HepG2 (cell line): ENCODE measurements around the gene TMSB15B. TPM values are rescaled to one million over a fixed set of nuclear protein-coding genes. Genes with fewer than 3 reads are reported as not detected.

Experiments used
- ATAC-seq: fragments of 200-7000 bp; cut with Tn5 transposase; 3 replicates; pipeline ENCODE4 v1.9.1; 2020; ENCODE audit warnings: mild to moderate bottlenecking, moderate library complexity
- BruUV-seq: library from RNA; stranded (reverse); fragments of 400-500 nt; replicated peaks from 2 replicates; lab custom pipeline; 2021; lab: Mats Ljungman, UMichigan
- CTCF ChIA-PET: fragments of 300-600 bp; formaldehyde crosslinking; extraction: SDS; loops from one replicate; lab custom pipeline; 2021; ENCODE audit warnings: low total read pairs, inconsistent platforms, low intra/inter-chr PET ratio; lab: Yijun Ruan, JAX
- POLR2A ChIA-PET: fragments of 350-600 bp; sonication (Branson Sonifier 250); formaldehyde crosslinking; loops from one replicate; lab custom pipeline; 2020; ENCODE audit warnings: antibody characterized with exemption, inconsistent platforms; lab: Yijun Ruan, JAX
- DNase-seq: peaks from one replicate; pipeline ENCODE4 v3.0.0-alpha.2; 2015; ENCODE audit warnings: low spot score
- FAIRE-seq: peaks from 3 replicates; lab custom pipeline; 2011; peaks lifted over from hg19 to GRCh38; lab: Jason Lieb, UNC
- H2AFZ ChIP-seq: one replicate; pipeline ENCODE4 v1.6.1; 2011; ENCODE audit warnings: low read length, inconsistent platforms
- H3K27ac ChIP-seq: fragments of 300-600 bp; 3 replicates; pipeline ENCODE4 v1.8.0; 2011; ENCODE audit warnings: mixed run types, mild to moderate bottlenecking, mixed read lengths, low read length, inconsistent platforms; ENCODE audit not compliant: insufficient read depth; ENCODE audit errors: extremely low read length
- H3K27me3 ChIP-seq, 2 experiments: fragments of 200-600 bp in 1 of 2; 2 replicates in 1 of 2; 3 replicates in 1 of 2; pipeline versions ENCODE4 v1.6.0 to v1.8.0; 2011; ENCODE audit warnings: low read length in 2 of 2, mild to moderate bottlenecking in 2 of 2, moderate library complexity in 2 of 2, inconsistent platforms in 1 of 2; ENCODE audit not compliant: insufficient read depth in 2 of 2, control insufficient read depth in 1 of 2
- H3K36me3 ChIP-seq, 2 experiments: fragments of 200-600 bp in 1 of 2; replicated peaks in 1 of 2; 2 replicates in 1 of 2; 3 replicates in 1 of 2; pipeline versions ENCODE4 v1.5.1 to v1.8.0; 2011; ENCODE audit warnings: low read length in 2 of 2, inconsistent platforms in 1 of 2; ENCODE audit not compliant: insufficient read depth in 2 of 2, control insufficient read depth in 1 of 2
- H3K4me1 ChIP-seq: 2 replicates; pipeline ENCODE4 v1.5.1; 2012; ENCODE audit warnings: low read length, inconsistent platforms; ENCODE audit not compliant: insufficient read depth
- H3K4me2 ChIP-seq: 2 replicates; pipeline ENCODE4 v1.6.0; 2011; ENCODE audit warnings: low read depth, low read length, inconsistent platforms
- H3K4me3 ChIP-seq, 3 experiments: fragments of 200-600 bp in 1 of 3; sonication (generic), shearing (Covaris generic) in 1 of 3; replicated peaks in 1 of 3; 2 replicates each; pipeline ENCODE4 v1.5.1; 2011 to 2016; ENCODE audit warnings: low read length in 3 of 3, inconsistent platforms in 2 of 3, low read depth in 2 of 3, mild to moderate bottlenecking in 2 of 3, control low read depth in 1 of 3, mixed read lengths in 1 of 3; ENCODE audit not compliant: insufficient read depth in 1 of 3
- H3K79me2 ChIP-seq: one replicate; pipeline ENCODE4 v1.6.1; 2011; ENCODE audit warnings: low read length, inconsistent platforms; ENCODE audit not compliant: insufficient read depth
- H3K9ac ChIP-seq: 2 replicates; pipeline ENCODE4 v1.6.0; 2011; ENCODE audit warnings: mild to moderate bottlenecking, low read depth, low read length, inconsistent platforms; ENCODE audit not compliant: insufficient read depth
- H3K9me3 ChIP-seq: 2 replicates; pipeline ENCODE4 v1.5.1; 2012; ENCODE audit warnings: mild to moderate bottlenecking, low read length
- H4K20me1 ChIP-seq: 2 replicates; pipeline ENCODE4 v1.6.0; 2011; ENCODE audit warnings: inconsistent platforms, mild to moderate bottlenecking, low read length, moderate library complexity; ENCODE audit not compliant: insufficient read depth
- IKZF5 ChIP-seq: IDR thresholded peaks from 2 replicates; pipeline ENCODE4 v1.6.1; 2018; ENCODE audit warnings: missing genetic modification reagents, mild to moderate bottlenecking, missing compliant biosample characterization
- RFX3 ChIP-seq: IDR thresholded peaks from 2 replicates; pipeline ENCODE4 v1.6.1; 2016; ENCODE audit warnings: missing biosample characterization, missing genetic modification reagents
- SIX4 ChIP-seq: sonication (generic); formaldehyde crosslinking; IDR thresholded peaks from 2 replicates; pipeline ENCODE4 v1.4.0; 2020; ENCODE audit warnings: missing genetic modification reagents
- SMARCC2 ChIP-seq: fragments of 450-650 bp; IDR thresholded peaks from 2 replicates; pipeline ENCODE4 v1.6.1; 2017; ENCODE audit warnings: antibody characterized with exemption, mild to moderate bottlenecking
- ZFP91 ChIP-seq: sonication (generic); formaldehyde crosslinking; IDR thresholded peaks from 2 replicates; pipeline ENCODE4 v1.9.0; 2022; ENCODE audit warnings: missing genetic modification reagents, mild to moderate bottlenecking, borderline replicate concordance
- ZNF274 ChIP-seq: sonication (generic); formaldehyde crosslinking; IDR thresholded peaks from 2 replicates; pipeline ENCODE4 v1.5.1; 2020; ENCODE audit warnings: mild to moderate bottlenecking, missing genetic modification reagents
- ZNF513 ChIP-seq: sonication (generic); formaldehyde crosslinking; conservative IDR thresholded peaks from 2 replicates; pipeline ENCODE4 v1.5.0; 2020; ENCODE audit warnings: missing genetic modification reagents
- ZNF569 ChIP-seq: sonication (generic); formaldehyde crosslinking; IDR thresholded peaks from 2 replicates; pipeline ENCODE4 v1.5.0; 2020; ENCODE audit warnings: mild to moderate bottlenecking, missing genetic modification reagents, moderate library complexity, borderline replicate concordance
- ZNF615 ChIP-seq: sonication (generic); formaldehyde crosslinking; IDR thresholded peaks from 2 replicates; pipeline ENCODE4 v1.5.0; 2020; ENCODE audit warnings: mild to moderate bottlenecking, missing genetic modification reagents, borderline replicate concordance
- ZNF850 ChIP-seq: sonication (generic); formaldehyde crosslinking; conservative IDR thresholded peaks from 2 replicates; pipeline ENCODE4 v1.9.0; 2021; ENCODE audit warnings: mild to moderate bottlenecking, missing genetic modification reagents
- WGBS: methylation state at CpG from one replicate; pipeline ENCODE4 v1.1.6; 2017; ENCODE audit warnings: low lambda C conversion rate; 5-methylcytosine and 5-hydroxymethylcytosine counted together
- in situ Hi-C: cut with HindIII; loops from 2 replicates; pipeline ENCODE4 v1.10.0; 2017; ENCODE audit warnings: low pct_unique_long_range_greater_than_20kb; ENCODE audit not compliant: extremely low pct_ligation_motif_present
- intact Hi-C: fragments of 100-400 bp; cut with micrococcal nuclease; formaldehyde crosslinking; loops from one replicate; pipeline ENCODE4 v1.10.0; 2022; ENCODE audit not compliant: unreplicated experiment
- polyA plus RNA-seq, 8 experiments: library from polyadenylated mRNA; depleted of rRNA in 3 of 8; stranded (reverse) in 7 of 8; unstranded in 1 of 8; fragments of >200 nt; fragmentation: Illumina TruSeq in 4 of 8; extraction: Trizol in 4 of 8; gene quantifications; 2 replicates each; pipeline versions ENCODE4 v1.2.1 to v1.2.3, GENCODE V29; 2011 to 2016; ENCODE audit warnings: low read depth in 4 of 8, missing spikeins in 1 of 8, mixed read lengths in 1 of 8; ENCODE audit not compliant: insufficient read depth in 1 of 8
- total RNA-seq, 5 experiments: library from RNA; depleted of rRNA; stranded (reverse); fragments of >200 nt; fragmentation: Illumina TruSeq; extraction: Trizol; gene quantifications; 2 replicates each; pipeline ENCODE4 v1.2.3, GENCODE V29; 2016; ENCODE audit warnings: low read depth in 1 of 5
- TF ChIP-seq, protein P1 (sequence below): sonication (generic); formaldehyde crosslinking; IDR thresholded peaks from 2 replicates; pipeline ENCODE4 v1.5.0; 2020; ENCODE audit warnings: missing genetic modification reagents
- TF ChIP-seq, protein P2 (sequence below): IDR thresholded peaks from 2 replicates; pipeline ENCODE4 v1.6.1; 2016; ENCODE audit warnings: control low read depth
- TF ChIP-seq, protein P3 (sequence below): sonication (generic); formaldehyde crosslinking; IDR thresholded peaks from 2 replicates; pipeline ENCODE4 v1.5.0; 2020; ENCODE audit warnings: missing genetic modification reagents
- TF ChIP-seq, protein P4 (sequence below): sonication (generic); formaldehyde crosslinking; IDR thresholded peaks from 2 replicates; pipeline ENCODE4 v1.4.0; 2020; ENCODE audit warnings: missing genetic modification reagents, borderline replicate concordance

Gene TMSB15B
- total and polyA plus RNA-seq, 2 of the 13 experiments (the other 11 are each of a cell fraction or from before 2014, with no cell fraction given), result not detected

DNA sequence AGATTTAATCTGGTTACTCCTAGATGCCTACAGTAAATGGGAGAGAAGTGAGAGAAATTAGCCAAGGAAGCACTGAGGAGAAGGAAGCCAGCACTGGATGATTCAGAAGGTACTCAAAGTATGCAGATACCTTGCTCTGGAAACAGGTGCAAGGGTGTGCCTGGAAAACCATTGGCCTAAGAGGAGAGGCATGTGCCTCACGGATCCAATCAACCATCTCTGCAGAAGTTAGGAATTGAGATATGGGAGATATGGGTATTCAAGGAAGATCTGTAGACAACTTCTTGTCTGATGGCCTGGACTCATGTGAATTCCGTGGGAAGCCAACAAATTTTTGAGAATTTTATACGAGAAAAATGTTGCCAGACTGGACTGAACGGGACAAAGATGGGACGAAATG is 46.4 kb downstream of the TMSB15B start (continued):
- no peak for TF ChIP-seq ZNF274
- TF ChIP-seq, protein P1, sequence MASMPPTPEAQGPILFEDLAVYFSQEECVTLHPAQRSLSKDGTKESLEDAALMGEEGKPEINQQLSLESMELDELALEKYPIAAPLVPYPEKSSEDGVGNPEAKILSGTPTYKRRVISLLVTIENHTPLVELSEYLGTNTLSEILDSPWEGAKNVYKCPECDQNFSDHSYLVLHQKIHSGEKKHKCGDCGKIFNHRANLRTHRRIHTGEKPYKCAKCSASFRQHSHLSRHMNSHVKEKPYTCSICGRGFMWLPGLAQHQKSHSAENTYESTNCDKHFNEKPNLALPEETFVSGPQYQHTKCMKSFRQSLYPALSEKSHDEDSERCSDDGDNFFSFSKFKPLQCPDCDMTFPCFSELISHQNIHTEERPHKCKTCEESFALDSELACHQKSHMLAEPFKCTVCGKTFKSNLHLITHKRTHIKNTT (CRISPR knock-in tag), result no peak
- TF ChIP-seq, all 625 proteins: peak for 0

- Histone ChIP-seq H3K27me3 (no peaks in the 10 kb centered on the region), H3K4me2 (no peak overlapping the region), H3K27ac (no peak overlapping the region), H3K9me3 (no peaks in the 10 kb centered on the region), H4K20me1 (no peaks in the 10 kb centered on the region), H3K79me2 (no peaks in the 10 kb centered on the region), H2AFZ (no peak overlapping the region), H3K9ac (no peak overlapping the region), H3K4me3 (no peak overlapping the region), H3K4me1 (no peaks in the 10 kb centered on the region), H3K36me3 (no peaks in the 10 kb centered on the region)
- intact Hi-C loops, result no loop called here
- in situ Hi-C loops, result no loop called here
- DNase-seq (no peak), ATAC-seq (no peak), FAIRE-seq (no peak)
- ChIA-PET POLR2A (no interaction called here), CTCF (no interaction called here)
- 45% methylated on average over 4 of the region's 24 CpGs for WGBS
- no TSS peak for BruUV-seq
- TF ChIP-seq ZNF569 (CRISPR knock-in tag), result no peak
- TF ChIP-seq SIX4, result no peak
- no peak for TF ChIP-seq IKZF5 (CRISPR knock-in tag)
- TF ChIP-seq, protein P2, sequence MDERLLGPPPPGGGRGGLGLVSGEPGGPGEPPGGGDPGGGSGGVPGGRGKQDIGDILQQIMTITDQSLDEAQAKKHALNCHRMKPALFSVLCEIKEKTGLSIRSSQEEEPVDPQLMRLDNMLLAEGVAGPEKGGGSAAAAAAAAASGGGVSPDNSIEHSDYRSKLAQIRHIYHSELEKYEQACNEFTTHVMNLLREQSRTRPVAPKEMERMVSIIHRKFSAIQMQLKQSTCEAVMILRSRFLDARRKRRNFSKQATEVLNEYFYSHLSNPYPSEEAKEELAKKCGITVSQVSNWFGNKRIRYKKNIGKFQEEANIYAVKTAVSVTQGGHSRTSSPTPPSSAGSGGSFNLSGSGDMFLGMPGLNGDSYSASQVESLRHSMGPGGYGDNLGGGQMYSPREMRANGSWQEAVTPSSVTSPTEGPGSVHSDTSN, result no peak
- no peak for TF ChIP-seq ZNF513 (CRISPR knock-in tag)
- TF ChIP-seq ZFP91, result no peak
- TF ChIP-seq, protein P3, sequence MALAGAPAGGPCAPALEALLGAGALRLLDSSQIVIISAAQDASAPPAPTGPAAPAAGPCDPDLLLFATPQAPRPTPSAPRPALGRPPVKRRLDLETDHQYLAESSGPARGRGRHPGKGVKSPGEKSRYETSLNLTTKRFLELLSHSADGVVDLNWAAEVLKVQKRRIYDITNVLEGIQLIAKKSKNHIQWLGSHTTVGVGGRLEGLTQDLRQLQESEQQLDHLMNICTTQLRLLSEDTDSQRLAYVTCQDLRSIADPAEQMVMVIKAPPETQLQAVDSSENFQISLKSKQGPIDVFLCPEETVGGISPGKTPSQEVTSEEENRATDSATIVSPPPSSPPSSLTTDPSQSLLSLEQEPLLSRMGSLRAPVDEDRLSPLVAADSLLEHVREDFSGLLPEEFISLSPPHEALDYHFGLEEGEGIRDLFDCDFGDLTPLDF, result no peak
- TF ChIP-seq RFX3 (CRISPR knock-in tag), result no peak
- TF ChIP-seq SMARCC2, result no peak
- no peak for TF ChIP-seq ZNF850 (CRISPR knock-in tag)
- TF ChIP-seq, protein P4, sequence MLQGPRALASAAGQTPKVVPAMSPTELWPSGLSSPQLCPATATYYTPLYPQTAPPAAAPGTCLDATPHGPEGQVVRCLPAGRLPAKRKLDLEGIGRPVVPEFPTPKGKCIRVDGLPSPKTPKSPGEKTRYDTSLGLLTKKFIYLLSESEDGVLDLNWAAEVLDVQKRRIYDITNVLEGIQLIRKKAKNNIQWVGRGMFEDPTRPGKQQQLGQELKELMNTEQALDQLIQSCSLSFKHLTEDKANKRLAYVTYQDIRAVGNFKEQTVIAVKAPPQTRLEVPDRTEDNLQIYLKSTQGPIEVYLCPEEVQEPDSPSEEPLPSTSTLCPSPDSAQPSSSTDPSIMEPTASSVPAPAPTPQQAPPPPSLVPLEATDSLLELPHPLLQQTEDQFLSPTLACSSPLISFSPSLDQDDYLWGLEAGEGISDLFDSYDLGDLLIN (CRISPR knock-in tag), result no peak
- no peak for TF ChIP-seq ZNF615 (CRISPR knock-in tag)
These were observed 50.7 kb downstream of the TMSB15B start for GRCh38 chrX:104013158-104013557.
